ENCODE results near the gene TCEAL6.
A peak's percentile ranks its signal among the peaks of the same experiment; 100 is the strongest.
"Not testable (repeated sequence)": the region's sequence is repeated elsewhere in the genome, so short reads cannot be mapped to it uniquely, and the experiment has no call there.

TCEAL6 gene

DNA sequence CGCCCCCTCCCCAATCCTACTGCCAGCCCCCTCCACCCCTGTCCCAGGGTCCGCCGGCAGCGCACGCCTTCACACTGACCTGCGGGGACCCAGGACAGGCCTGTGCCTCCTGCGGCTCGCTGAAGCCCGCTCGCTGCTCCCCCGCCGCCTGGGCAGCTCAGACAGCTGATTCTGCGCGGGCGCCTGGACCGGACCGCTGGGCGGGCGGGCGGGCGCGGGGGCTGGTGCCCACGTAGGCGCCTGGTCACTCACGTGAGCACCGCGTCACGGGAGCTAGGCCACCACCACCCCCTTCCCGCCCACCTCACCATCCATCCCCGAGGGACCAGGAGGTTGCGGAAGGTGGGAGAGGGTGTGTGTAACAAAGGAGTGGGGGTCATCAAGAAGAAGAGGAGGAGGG lies at the start of gene TCEAL6:
Gene TCEAL6 (minus strand): TSS at position 208 of the 400 bp plus-strand sequence.
- DNase-seq: not testable (repeated sequence)

DNA sequence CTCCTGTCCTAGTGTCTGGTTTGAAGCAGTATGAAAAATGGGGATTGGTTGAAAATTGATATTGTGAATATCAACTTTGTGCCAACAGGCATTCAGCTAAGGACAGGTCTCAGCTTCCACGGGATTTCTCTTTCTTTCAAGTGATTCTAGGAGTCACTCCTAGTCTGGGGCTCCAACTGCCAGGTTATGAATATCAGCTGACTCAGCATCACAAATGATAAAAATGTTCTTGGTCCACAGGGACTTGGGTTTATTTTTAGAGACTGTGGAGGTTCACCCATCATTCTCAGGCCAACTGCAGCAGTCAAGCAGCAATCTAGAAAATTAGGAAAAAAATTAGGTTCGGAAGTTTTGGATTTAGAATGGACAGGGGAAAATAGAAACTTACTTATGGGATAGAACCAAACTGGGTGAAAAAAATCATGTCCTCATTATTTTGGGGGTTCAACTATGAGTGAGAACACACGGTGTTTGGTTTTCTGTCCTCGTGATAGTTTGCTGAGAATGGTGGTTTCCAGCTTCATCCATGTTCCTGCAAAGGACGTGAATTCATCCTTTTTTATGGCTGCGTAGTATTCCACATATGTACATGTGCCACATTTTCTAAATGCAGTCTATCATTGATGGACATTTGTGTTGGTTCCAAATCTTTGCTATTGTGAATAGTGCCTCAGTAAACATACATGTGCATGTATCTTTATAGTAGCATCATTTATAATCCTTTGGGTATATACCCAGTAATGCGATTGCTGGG lies 43.9 kb upstream of the TCEAL6 start:
- no peak for DNase-seq

DNA sequence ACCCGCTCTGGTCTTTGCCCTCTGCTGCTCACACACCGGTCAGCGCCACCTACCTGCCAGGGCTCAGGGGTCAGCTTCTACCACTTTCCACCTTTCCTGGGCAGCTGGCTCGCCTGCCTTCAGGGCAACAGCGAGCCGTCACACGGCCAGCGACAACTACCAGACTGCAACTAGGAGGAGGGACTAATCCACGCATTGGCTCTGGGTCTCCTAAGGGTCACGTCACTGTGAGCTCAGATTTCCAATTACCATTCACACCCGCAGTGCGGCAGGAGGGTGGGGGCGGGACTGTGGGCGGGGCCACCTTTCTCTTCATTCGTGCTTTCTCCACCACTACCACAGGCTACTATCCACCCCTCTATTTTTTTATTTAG lies 13.5 kb upstream of the TCEAL6 start, which contains the start of gene BEX5:
Gene BEX5 (minus strand): TSS at position 172 of the 374 bp plus-strand sequence. CDS start 1,712 bp downstream, outside the sequence.
- peak; percentile 77 for DNase-seq

DNA sequence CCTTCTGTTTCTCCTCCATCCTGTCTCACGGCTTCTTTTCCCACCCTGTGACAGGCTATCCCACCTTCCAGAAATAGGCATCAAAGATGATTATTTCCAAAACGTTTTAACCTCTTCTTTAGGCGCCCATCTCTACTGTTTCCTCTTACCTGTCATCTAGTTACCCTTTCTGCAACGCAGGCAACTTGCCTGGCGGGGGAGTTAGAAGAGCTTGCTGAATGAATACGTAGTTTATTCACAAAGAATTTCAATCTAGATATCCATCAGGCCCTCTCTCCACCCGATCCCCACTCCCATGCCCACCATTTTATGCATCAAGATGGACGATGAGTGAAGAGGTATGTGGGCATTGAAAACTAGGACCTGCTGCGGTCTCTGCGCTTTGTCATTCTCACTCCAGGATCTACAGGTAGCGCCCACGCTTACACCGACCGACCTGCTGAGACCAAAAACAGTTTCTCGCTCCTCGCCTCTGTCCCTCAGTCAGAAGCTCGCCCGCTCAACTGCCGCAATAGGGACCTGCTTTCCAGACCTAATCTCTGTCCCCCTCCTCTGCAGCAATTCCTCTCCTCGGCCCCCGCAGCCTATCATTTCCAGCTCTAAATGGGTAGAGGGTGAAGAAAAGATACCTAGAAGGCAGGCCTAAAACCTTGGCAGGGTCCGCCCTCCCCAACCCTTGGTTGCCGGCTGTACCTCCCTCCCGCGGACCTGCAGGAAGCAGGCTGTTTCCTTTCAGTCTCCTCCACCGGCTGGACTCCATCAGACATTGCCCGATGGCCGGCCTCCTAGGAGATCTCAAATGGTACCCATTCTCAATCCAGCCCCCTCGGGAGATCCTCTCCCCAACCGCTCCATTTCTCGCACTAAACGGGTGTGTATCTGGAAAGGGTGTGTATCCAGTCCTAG lies 12.9 kb upstream of the TCEAL6 start:
- peak; percentile 11 for DNase-seq

DNA sequence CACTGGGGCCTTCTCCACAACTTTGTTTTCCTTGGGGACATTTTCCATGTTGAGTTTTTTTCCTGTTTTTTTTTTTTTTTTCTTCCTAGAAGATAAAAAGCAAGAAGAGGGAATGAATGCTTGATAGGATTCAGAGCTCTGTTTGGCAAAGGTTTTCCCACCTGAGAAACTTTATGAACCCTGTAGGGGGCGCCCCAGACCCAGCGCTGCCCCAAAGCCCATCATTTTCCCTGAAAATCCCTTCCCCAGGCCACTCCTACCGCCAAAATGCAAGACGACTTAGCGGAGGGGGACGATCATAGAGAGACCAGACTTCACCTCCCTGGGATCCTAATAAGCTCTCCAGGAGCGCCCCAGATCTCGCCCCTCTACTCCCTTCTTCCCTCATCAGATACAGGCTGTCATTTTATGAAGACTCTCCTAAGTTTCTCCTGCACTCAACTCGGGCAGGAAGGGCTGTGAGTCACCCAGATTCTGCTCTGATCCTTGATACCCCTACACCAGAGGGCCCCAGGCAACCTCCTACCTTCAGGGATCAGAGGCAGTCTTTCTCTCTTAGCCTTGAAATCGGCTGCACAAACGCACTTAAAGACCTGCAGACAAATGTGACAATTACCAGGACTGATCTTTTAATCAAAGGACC lies 12.1 kb upstream of the TCEAL6 start:
- DNase-seq: peak; percentile 24

DNA sequence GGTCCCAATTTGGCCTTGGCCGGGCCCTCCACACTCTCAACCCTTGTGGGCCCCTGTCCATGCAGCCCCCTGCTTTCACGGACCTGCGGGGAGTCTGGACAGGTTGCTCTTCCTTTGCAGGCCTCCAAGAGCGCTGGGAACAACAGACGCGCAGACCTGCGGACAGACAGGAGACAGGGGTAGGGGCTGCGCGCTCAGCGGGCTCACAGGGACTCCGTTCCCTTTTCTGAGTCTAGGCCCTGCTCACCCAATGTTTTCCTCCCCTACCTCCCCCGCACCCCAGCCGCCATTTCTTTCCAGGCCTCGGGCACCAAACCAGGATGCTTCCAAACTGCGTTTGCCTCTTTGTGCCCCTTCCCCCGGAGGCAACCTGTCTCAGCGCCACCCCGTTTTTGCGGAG lies 650 bp downstream of the TCEAL6 start:
- DNase-seq: not testable (repeated sequence)

DNA sequence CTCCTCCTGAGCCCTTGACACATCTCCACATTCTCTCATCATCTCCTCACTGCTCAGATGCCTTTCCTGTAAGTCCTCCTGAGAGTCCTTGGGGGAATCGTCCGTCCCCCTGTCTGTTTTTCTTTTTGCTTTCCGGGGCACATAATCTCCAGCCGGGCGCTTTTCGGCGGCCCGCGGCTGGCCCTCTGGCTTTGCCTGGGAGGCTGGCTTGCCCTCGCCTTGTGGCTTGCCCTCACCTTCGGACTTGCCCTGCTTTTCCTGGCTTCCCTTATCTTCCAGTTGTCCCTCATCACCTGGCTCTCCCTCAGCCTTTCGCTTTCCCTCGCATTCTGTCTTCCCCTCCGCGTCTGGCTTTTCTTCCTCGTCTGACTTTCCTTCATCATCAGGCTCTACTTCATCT lies 1.4 kb downstream of the TCEAL6 start:
- DNase-seq: not testable (repeated sequence)

DNA sequence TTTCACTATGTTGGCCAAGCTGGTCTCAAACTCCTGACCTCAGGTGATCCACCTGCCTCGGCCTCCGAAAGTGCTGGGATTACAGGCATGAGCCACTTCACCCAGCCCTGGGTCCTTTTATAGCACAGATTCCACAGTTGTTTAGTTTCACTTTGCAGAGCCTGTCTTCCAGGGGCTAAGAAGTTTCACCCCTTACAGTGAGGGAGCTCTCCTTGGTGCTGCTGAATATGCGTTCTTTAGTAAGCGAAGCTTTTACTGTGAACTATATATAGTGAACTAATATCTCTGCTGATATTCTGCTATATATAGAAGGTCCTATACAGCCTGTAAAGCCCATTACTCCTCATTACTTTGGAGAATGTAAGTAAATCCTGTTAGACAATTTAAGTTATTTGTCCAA lies 4.2 kb downstream of the TCEAL6 start:
- no peak for DNase-seq

DNA sequence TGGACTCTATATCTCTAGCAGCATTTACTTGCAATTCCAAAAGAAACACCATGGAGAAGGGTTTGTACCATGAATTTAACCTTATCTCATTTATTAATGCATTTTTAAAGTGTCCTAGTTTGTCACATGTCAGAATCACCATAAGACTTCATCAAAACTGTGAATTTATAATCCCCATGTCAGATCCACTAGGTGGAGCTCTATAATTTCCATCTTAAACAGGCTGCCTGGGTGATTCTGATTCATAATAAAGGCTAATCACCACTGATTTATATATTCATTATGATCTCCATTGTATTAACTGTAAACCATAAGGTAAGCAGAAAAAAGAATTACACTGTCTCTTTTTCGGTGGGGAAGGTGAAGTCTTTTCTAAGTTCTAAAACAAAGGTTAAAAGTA lies 12.8 kb downstream of the TCEAL6 start:
- DNase-seq: no peak

DNA sequence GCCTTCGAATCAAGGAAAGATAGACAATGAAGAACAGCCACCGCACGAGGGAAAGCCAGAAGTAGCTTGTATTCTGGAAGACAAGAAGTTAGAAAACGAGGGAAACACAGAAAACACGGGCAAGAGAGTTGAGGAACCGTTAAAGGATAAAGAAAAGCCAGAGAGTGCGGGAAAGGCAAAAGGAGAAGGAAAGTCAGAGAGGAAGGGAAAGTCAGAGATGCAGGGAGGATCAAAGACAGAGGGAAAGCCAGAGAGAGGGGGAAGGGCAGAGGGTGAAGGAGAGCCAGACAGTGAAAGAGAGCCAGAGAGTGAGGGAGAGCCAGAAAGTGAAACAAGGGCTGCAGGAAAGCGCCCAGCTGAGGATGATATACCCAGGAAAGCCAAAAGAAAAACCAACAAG lies 15.4 kb downstream of the TCEAL6 start:
- DNase-seq: no peak

DNA sequence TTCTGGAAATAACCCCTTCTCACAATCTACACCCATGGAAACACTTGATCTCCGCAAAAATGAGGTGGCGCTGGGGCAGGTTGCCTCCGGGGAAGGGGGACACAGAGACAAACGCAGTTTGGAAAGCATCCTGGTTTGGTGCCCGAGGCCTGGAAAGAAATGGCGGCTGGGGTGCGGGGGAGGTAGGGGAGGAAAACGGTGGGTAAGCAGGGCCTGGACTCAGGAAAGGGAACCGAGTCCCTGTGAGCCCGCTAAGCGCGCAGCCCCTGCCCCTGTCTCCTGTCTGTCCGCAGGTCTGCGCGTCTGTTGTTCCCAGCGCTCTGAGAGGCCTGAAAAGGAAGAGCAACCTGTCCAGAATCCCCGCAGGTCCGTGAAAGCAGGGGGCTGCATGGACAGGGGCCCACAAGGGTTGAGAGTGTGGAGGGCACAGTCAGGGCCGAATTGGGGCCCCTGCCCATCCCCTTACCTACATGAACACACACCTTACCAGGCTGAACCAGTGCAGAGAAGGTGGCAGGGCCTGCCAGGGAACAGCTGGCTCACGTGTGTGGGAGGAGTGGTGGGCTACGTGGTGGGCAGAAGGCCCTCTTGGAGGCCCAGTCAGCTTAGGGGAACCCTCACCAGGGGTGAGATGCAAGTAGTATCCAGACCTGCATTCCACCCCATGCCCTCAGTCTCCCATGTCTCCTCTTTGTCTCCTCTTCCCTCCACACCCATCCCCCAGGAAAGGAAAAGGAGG lies 16.0 kb downstream of the TCEAL6 start:
- DNase-seq: not testable (repeated sequence)

DNA sequence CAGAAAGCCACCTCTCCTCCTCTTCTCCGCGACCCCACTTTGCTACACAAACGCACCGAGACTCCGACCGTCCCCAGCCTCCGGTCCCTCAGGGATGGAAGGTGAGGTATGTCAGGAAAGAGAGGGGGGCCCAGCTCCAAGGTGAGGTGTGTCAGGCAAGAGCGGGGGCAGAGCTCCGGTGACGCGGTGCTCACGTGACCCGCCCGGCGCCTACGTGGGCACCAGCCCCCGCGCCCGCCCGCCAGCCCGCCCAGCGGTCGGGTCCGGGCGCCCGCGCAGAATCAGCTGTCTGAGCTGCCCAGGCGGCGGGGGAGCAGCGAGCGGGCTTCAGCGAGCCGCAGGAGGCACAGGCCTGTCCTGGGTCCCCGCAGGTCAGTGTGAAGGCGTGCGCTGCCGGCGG lies 16.8 kb downstream of the TCEAL6 start, which contains the start of gene TCEAL2:
Gene TCEAL2 (plus strand): TSS at position 244 of the 400 bp plus-strand sequence. CDS start 1,152 bp downstream, outside the sequence.
- DNase-seq: peak; percentile 56

DNA sequence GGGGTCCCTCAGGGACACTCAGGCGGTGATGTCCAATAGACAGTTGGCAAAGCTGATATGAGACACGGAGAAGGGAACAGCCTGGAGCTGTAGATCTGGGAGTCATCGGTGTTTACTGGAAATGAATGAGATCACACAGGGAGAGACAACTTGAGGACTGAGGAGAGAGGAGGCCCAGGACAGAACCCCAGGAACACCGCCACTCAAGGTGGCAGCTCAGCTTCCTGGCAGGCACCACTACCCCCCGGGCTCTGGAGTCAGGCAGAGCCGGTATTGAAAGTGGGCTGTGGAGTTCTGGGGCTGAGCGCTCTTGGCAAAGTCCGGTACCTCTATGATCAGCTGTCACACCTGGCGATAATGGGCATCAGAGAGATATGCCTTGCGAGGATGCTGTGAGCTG lies 17.3 kb downstream of the TCEAL6 start:
- DNase-seq: not testable (repeated sequence)

DNA sequence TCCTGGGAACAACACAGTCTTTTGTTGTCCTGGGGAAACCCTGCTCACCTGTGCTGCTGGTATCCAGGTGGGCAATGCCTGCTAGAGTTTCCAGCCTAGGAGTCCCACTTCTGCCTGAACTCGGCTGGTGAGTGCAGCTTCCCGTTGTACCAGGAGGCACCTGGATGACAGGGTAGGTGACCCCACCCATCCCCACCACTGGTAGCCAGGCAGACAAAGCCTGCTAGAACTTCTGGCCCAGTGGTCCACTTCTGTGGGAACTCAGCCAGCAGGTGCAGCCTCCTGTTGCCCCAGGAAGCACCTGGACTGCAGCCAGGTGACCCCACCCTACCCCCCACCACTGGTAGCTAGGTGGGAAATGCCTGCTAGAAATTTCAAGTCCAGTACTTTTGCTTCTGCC lies 26.5 kb downstream of the TCEAL6 start:
- no peak for DNase-seq

DNA sequence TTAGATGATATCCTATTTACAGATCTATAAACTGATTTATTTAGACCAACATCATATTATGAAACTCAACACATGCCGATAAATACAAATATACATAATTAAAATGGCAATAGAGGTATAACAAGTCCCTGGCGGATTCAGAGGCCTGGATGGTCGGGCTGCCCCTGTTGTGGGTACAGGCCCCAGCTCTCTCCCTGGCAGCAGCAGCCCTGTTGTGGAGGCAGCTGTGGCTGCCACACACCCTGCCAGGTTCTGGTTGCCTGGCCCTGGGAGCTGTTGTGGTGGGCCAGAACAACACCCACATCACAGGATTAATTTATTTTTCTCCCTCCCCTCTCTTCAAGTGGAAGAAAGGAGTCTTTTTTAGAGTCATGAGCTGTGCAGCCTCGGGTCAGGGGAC lies 28.9 kb downstream of the TCEAL6 start:
- no peak for DNase-seq

Data from NCI-H1105 (cell line).